ENCODE measurements around the gene PIP5K1B.

DNA sequence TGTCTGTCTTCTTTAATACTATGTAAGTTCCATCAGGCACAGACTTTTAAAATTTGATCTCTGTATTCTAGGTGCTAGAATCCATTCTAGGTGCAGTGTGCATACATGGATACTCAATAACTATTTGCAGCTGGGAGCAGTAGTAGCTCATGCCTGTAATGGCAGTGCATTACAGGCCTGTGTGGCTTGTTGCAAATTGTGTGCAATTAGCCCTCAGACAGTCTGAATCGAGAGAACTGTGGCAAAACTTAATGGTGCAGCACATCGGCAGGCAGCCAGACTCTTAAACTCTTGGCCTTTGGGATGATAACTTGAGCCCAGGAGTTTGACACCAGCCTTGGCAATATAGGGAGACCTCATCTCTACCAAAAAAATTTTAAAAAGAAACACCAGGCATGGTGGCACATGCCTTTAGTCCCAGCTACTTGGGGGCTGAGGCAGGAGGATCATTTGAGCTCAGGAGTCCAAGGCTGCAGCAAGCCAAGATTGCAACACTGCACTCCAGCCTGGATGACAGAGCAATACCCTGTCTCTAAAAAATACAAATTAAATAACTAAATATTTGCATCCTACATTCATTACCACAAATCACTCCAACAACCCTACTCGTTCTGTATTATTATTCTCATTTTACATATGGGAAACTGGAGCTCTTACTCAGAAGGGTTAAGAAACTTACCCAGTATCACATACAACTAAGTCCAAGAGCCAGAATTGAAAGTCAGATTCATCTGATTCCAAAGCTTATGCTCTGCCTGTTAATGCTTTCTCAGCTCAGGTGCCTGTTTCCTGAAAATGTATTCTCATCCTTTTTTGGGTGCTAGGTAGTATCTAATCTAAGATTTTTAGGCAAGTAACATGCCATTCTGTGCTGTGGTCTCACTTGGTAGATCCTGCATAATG is 278.7 kb downstream of the PIP5K1B start:
- TF ChIP-seq EZH2 (IDR thresholded peaks at IDR 0.05; ENCODE audit: borderline replicate concordance, low read length) (no peak), CTCF (IDR thresholded peaks at IDR 0.05; ENCODE audit: low read length) (no peak)
